ENCODE measurements around the gene CSK. TPM values are rescaled to one million over a fixed set of nuclear protein-coding genes. Genes with fewer than 3 reads are reported as not detected.

The CSK gene
- polyA plus RNA-seq, 2 of the 4 experiments (the other 2 are of a cell fraction) = 17.8 to 63.0 TPM

GRCh38 chr15:74775132-74775562 is 6.7 kb upstream of the CSK start:
- Histone ChIP-seq H3K4me1 (0 out of 3 replicates have a peak, but pooled peaks cover 3% of the 10 kb centered on the region), H3K4me2 (no peak overlapping the region), H3K4me3 (no peak overlapping the region), H3K9me3 (no peaks in the 10 kb centered on the region), H3K27ac (no peak overlapping the region)
- DNase-seq (ENCODE audit: low read depth in 1 of 2, low spot score in 1 of 2) (no peak), FAIRE-seq (no peak), ATAC-seq (no peak)
- CTCF ChIA-PET = interaction anchor here (1.2 to 65.6 kb wide), 5 partner anchors 6 to 175 kb away, joined by 3 to 1908 read pairs (median 238); partner anchors contain the start of genes CPLX3, CSK, LMAN1L and ULK3
- 55% methylated on average over 5 of the region's 5 CpGs for WGBS (ENCODE audit: missing lambda C conversion rate)
- TF ChIP-seq RFX5 (IDR thresholded peaks at IDR 0.05) (no peak), KDM1A (IDR thresholded peaks at IDR 0.05; ENCODE audit: low read depth) (no peak), PBX3 (IDR thresholded peaks at IDR 0.05) (no peak), MYC (IDR thresholded peaks at IDR 0.05; ENCODE audit: borderline replicate concordance, low read length) (no peak), FOSB (CRISPR knock-in tag; IDR thresholded peaks at IDR 0.05) (no peak), RAD21 (conservative IDR thresholded peaks at IDR 0.05 in 1 of 2, IDR thresholded peaks at IDR 0.05 in 1 of 2) (no peak), HOXA7 (CRISPR knock-in tag; IDR thresholded peaks at IDR 0.05) (no peak), EHF (CRISPR knock-in tag; IDR thresholded peaks at IDR 0.05) (no peak), JUN (IDR thresholded peaks at IDR 0.05) (no peak)
- POLR2A ChIA-PET = no interaction called here

DNA sequence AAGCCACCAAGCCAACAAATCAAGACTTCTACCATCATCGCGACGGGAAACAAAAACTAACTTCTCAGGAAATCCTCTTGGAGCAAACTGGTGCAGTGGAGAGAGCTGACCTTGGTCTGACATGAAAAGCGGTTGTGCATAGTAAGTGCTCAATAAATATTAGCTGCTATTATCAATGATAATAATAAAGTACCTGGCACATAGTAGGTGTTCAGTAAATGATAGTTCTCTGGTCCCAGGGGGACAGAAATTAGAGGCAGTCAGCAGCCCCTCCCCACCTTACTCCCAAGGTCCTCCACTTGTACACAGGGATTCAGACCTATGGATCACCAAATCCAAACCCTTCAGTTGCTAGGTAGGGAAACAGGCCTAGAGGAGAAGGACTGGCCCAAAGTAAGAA is 6.0 kb upstream of the CSK start:
- Histone ChIP-seq H3K27ac (no peak overlapping the region), H3K9me3 (no peaks in the 10 kb centered on the region), H3K4me3 (no peak overlapping the region), H3K4me2 (no peak overlapping the region), H3K4me1 (0 out of 3 replicates have a peak, but pooled peaks cover 3% of the 10 kb centered on the region)
- ATAC-seq (no peak), DNase-seq (ENCODE audit: low read depth in 1 of 2, low spot score in 1 of 2) (no peak), FAIRE-seq (no peak)
- CTCF ChIA-PET = interaction anchor here (0.7 to 65.6 kb wide), 7 partner anchors 5 to 176 kb away, joined by 3 to 1908 read pairs (median 238); partner anchors contain the start of genes CPLX3, CSK, LMAN1L and ULK3
- WGBS (ENCODE audit: missing lambda C conversion rate) = 89% methylated on average over 4 of the region's 4 CpGs
- TF ChIP-seq KDM1A (IDR thresholded peaks at IDR 0.05; ENCODE audit: low read depth) = no peak
- TF ChIP-seq CHD4 (IDR thresholded peaks at IDR 0.05; ENCODE audit: borderline replicate concordance) = no peak
- no peak for TF ChIP-seq ZFP36 (IDR thresholded peaks at IDR 0.05; ENCODE audit: borderline replicate concordance, partially characterized antibody)
- no peak for TF ChIP-seq EHMT2 (IDR thresholded peaks at IDR 0.05; ENCODE audit: low read depth)
- no peak for TF ChIP-seq CEBPB (IDR thresholded peaks at IDR 0.05)
- no peak for TF ChIP-seq HOXB13 (CRISPR knock-in tag; IDR thresholded peaks at IDR 0.05; ENCODE audit: low read depth)
- POLR2A ChIA-PET = no interaction called here

- ATAC-seq = no peak
- POLR2A ChIA-PET = interaction anchor here (1.1 kb wide), 1 partner anchor 180 kb away, joined by 3 read pairs; the partner anchor contains the start of gene RPP25
Observed at GRCh38 chr15:74776821-74777768, 4.8 kb upstream of the CSK start.

More at GRCh38 chr15:74776821-74777768, 4.8 kb upstream of the CSK start:
- DNase-seq (ENCODE audit: low read depth in 1 of 2, low spot score in 1 of 2) = no peak
- H3K27ac ChIP-seq = no peak overlapping the region
- H3K4me3 ChIP-seq = no peak overlapping the region
- H3K4me2 ChIP-seq = no peak overlapping the region
- FAIRE-seq = no peak
- TF ChIP-seq, protein P1, sequence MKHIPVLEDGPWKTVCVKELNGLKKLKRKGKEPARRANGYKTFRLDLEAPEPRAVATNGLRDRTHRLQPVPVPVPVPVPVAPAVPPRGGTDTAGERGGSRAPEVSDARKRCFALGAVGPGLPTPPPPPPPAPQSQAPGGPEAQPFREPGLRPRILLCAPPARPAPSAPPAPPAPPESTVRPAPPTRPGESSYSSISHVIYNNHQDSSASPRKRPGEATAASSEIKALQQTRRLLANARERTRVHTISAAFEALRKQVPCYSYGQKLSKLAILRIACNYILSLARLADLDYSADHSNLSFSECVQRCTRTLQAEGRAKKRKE (CRISPR knock-in tag; IDR thresholded peaks at IDR 0.05; ENCODE audit: low read depth) = no peak
- 76% methylated on average over 13 of the region's 13 CpGs for WGBS (ENCODE audit: missing lambda C conversion rate)
- H3K9me3 ChIP-seq = no peaks in the 10 kb centered on the region
- peaks cover 8% of the 10 kb centered on the region; the same call in 2 of the 3 replicates for H3K4me1 ChIP-seq
- CTCF ChIA-PET = interaction anchor here (0.6 to 65.6 kb wide), 7 partner anchors 7 to 231 kb away, joined by 3 to 1908 read pairs (median 11); partner anchors contain the start of genes CPLX3, LMAN1L and ULK3
